Measurements from ENCODE around the gene EFNB2.

EFNB2 gene

GRCh38 chr13:106550570-106551135, 15.2 kb upstream of the EFNB2 start:
- DNase-seq = no peak

DNA sequence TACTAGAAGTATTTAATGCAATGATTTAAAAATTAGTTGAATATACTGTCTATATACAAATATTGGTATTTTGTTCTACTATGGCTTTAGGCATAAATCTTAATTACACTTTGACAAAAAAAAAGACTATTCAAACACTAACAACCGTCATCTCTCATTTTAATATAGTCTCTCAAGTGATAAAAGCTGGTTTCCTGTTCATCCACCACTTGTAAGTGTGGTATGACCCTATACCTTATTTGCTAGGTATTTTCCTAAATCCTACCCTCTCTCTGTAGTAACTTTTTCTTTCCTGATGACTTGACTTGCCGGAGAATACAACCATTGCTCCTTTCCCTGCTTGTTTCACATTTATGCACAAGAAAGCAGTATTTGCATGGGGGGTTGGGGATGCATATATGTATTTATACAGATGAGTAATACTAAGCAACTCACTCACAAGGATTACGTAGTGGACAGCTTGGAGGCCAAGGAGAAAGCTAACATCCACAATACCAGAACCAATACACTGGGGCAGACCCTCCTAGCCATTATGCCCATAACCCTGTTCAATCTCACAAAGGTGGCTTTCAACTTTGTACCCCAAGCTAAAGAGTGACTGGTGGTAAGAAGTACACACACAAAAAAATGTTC, 12.7 kb upstream of the EFNB2 start:
- DNase-seq = no peak

DNA sequence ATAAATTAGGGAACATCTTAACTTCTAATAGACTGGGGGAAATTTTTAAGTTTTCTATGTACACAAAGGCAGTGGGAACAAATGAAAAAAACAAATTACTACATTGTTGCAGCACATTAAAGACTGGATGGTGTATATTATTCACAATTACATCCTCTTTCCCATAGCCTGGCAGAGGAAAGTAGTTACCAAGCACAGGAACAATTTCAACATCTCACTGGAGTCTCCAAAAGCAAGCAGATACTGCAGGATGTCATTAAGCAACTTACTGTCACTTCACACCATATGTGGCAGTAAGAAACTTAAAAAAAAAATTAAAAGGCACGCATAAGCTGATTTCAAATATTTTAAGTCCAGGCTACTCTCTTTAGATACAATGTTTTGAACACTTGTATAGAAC, 6.4 kb upstream of the EFNB2 start:
- no peak for DNase-seq

DNA sequence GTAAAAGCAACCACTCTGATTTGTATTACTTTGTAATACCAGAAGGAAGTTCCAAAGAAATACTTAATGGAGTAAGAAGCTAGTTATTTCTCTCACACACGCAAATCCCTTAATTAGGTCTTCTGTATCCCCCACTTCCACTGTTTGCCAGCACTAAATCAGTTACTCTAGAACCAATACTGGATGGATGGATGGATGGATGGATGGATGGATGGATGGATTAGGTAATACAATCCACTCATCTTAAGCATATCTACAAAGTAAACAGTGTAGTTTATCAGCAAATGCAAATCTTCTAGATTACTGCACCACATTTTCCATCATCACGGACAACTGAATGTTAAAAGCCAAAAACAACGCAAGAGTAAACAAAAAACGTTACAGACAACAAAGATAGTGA, 5.2 kb upstream of the EFNB2 start:
- DNase-seq = no peak

DNA sequence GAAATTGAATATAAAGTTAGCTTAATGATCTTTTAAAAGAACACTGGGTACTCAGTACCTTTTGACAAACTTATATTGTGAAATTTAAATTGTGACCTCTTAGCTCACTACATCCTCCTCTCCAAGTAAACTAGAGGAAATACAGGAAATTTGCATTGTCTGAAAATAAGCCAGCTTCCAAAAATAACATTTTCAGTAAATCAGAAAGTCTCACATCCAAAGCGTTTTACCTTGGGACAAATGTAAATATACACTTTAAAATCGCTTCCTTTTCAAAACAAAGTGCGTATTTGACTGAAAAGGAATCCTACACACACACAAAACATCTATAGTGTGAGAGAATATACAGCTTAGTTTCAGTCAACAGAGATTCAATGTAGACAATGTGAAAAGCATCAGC, 2.1 kb upstream of the EFNB2 start:
- DNase-seq = no peak

- peak; percentile 84 for DNase-seq
Observed at GRCh38 chr13:106536244-106537034, 977 bp upstream of the EFNB2 start.

DNA sequence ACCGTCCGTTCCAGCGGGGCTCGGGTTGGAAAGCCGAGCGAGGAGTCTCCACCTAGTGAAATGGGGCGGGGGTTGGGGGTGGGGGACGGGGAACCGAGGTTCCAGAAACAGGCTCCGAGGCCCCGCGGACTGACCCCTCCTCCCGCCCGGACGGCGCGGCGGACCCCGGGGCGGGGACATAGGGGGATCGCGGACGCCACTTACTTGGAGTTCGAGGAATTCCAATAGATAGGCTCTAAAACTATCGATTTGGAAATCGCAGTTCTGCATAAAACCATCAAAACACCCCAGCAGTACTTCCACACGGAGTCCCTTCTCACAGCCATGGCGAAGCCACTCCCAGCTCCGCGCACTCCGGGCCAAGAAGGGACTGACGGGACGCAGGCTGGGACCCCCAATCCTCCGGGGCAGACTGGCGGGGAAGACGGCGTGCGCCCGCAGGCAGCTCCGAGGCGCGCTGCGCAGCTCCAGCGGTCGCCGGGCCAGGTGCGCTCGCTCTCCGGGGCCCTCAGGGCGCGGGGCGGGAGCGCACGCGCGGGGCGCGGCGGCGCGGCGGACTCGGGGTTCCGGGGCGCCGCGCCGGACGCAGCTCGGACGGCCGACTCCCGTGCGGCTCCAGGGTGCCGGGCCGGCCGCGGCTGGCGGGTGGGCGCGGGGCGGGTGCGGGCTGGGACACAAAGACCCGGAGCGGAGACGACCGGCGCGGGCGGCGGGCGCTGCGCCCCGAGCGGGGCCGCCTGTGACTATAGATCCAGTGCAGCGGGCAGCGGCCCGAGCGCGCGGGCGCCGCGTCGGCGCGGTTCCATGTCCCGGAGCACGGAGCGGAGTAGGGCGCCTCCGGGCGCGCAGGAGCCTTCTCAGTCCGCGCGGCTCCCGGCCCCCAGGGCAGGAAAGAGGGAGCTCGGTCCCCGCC, 567 bp downstream of the EFNB2 start:
- DNase-seq = no peak

- no peak for DNase-seq
Observed at GRCh38 chr13:106533943-106534638, 1.4 kb downstream of the EFNB2 start.

DNA sequence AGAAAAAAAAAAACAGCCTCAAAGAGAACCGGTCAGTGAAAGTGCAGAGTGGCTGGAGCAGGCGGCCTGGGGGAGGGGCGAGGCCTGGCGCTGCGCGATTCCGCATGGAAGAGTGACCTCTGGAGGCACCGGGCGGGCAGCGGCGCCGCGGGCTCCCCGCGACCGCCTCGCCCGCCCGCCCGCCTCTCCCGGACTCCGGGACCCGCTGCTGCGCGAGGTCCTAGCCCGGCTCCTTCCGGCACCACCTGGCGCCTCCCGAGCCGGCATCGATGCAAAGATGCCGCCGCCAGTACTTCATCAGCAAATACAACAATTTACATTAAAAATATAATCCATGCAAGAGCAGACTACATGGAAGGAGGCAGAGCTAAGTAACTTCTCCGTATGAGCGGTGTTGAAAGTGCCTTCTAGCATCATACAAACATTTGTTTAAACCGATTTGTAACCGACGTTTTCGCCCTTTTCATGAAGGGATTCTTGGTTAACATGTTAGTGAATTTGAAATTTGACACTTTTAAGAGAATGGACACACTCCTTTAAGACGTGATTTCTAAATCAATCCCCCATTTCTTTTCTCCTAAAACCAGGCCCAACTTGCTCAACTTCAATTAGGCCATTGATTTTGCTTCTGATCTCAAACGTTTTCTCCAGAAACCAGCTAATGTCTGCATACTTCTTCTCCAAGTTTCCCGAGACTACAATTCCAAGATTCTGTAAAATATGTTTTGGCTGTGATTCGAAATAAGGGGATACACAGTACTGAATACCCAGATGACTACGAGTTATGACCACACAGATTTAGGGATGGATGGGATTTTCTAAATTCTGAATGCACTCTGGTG, 2.1 kb downstream of the EFNB2 start:
- no peak for DNase-seq

DNA sequence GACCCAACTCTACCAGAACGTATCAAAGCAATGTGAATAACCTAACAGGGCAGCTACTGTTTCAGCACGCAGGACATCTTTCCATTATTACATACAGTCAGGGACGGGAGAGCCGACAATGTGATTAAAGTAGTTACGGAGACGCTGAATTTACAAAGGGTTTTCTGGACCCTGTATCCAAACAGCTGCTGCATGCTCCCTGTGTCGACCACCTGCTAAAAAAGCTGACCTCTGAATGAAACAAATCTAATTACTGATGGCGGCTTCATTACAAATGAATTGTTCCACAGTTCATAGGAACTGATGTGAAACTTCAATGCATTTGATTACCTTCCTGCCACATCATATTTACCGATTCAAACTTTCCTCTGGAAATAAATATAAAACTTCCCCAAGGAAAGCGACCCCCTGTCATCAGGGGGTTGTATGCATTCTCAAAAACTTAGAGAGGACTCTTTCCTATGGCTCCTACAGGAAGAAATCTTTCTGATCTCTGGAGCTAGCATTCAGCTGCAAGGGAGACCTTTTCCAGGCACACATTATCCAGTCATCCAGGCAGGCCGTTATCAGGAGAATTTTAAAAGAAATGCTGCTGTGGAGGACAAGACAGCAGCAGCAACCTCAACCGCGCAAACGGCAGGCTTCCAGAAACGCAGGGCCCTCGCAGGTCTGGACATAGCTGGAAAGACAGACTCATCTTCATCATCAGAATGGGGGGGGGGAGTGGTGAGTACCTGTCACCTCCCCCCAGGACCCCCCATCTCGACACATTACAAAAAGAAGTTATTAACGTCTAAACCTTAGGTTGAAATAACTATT, 3.1 kb downstream of the EFNB2 start:
- no peak for DNase-seq

GRCh38 chr13:106530980-106531481, 4.4 kb downstream of the EFNB2 start:
- no peak for DNase-seq

- DNase-seq = no peak
Observed at GRCh38 chr13:106530171-106530851, 5.2 kb downstream of the EFNB2 start.

DNA sequence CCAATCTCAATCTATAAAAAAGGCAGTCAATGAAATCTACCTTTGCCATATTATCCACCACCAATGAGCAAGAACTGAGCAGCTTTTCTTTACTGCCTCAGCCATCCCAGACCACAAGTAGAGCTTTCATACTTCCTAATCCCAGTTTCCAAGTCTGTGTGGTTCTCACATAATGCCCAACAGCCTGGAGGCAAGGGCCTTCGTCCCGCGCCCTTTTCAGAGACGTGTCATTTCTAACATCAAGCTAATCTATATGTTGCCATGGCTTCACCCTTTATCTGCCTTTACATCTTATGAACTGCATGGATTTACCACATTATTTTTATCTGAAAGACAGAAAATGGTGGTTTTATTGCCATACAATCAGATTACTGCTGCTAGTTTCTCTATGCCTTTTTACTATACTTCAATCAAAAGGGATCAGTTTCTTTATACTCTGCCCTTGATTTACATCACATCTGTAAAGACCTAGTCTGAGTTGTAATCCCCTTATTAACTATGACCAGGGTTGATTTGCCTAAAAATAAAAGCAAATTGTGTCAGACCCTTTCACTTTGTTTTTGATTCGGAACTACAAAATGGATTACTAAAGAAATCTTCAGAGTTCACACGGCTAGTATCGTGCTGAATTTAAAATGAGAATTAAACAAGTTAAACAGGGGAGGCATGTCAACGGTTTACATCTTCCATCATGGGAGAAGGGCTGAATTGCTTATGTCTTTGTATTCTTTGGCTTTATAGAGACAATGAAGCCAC, 5.9 kb downstream of the EFNB2 start:
- no peak for DNase-seq

DNA sequence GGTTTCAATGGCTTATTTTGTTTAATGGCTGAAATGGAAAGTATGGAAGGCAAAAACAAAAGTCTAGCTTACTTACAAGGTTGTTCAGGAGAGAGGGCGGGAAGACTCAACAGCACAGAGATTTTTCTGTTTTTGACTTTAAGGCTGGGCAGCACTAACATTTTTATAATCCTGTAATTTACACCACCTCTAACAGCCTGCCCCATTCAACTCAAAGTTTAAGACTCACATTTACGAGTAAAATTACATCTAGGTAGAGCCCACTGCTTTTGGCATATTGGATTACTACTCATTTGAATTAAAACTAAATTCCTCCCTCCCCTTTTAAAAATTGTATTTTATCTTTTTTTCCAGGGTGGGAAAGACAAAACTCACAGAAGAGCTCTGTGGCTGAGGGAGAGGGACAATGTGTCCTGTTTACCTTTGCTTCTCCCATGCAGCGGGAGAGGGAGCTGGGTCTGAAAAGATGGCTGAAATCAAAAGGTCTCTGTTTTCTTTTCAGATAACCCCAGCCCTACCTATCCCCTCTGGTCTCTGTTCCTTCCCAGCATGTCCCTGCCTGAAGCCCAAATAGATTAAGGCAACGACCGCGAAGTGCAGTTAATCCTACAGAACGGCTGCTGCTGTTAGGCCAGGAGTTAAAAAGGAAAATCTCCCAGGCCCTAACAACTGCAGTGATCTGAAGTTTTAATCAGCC, 6.6 kb downstream of the EFNB2 start:
- no peak for DNase-seq

DNA sequence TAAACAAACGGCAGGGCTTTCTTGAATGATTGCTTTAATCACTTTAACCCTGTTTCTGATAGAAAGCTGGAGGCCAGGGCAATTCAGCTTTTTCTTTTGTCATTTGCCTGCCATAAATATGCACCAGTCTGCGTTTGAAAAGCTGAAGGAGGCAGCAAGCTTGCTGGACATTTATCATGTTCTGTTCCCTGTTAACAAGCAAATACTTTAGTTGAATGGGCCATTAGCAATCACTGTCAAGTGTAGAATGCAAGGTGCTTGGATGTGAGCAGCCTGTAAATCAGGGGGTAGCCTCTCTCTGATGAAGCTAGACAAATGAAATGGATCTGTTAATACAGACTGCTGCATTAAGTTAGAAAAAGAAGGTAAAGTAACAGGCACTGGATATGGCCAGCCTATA, 7.6 kb downstream of the EFNB2 start:
- DNase-seq = no peak

GRCh38 chr13:106527445-106527801, 8.0 kb downstream of the EFNB2 start:
- no peak for DNase-seq

DNA sequence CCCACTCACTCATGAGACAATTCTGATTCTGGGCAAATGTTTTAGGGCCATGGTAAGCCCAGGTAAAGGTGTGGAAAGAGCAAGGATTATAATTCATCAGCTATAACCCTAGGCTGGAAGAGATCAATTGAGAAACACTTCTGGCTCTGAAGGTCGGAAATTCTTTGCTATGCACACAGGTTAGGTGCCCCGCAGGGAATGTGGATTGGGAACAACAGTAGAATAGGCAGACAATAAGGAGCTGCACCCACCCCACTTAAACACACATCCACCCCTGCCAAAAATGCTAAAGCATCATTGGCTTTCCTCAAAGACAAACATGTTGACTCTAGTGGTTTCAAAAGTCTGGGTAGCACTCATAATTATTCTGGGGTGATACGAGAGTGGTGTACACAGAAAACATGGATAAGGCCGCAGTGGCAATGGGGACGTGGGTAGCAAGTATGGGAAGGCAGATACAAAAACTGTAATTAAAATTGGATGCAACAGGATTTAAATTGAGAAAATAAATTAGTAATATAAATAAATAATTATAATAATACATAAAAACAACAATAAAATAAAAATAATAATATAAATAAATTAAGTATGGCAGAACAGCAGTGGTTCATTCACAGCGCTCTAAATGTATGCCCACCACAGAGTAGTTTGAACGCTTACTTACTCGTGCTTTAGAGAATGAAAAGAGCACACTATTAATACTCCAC, 8.6 kb downstream of the EFNB2 start:
- DNase-seq = no peak

DNA sequence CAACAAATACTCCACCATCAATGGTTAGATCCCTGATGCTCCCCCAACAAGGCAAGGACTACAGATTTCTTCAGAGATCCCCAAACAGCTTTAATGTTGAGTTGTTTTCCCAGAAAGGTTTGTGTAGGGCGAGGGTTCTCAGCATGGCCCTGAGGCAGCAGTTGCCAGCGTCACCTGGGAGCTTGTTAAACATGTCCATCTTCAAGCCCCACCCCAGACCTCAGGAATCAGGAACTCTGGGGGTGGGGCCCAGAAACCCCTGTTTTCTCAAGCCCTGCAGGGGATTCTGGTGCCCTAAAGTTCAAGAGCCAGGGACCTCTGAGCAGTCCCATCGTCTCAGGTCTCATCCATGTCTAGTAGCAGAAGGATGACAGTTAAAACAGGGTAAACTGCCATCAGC, 9.6 kb downstream of the EFNB2 start:
- DNase-seq = no peak
